ENCODE results near the gene SLC51A.
A peak's percentile ranks its signal among the peaks of the same experiment; 100 is the strongest.
"Not testable (repeated sequence)": the region's sequence is repeated elsewhere in the genome, so short reads cannot be mapped to it uniquely, and the experiment has no call there.

The SLC51A gene

DNA sequence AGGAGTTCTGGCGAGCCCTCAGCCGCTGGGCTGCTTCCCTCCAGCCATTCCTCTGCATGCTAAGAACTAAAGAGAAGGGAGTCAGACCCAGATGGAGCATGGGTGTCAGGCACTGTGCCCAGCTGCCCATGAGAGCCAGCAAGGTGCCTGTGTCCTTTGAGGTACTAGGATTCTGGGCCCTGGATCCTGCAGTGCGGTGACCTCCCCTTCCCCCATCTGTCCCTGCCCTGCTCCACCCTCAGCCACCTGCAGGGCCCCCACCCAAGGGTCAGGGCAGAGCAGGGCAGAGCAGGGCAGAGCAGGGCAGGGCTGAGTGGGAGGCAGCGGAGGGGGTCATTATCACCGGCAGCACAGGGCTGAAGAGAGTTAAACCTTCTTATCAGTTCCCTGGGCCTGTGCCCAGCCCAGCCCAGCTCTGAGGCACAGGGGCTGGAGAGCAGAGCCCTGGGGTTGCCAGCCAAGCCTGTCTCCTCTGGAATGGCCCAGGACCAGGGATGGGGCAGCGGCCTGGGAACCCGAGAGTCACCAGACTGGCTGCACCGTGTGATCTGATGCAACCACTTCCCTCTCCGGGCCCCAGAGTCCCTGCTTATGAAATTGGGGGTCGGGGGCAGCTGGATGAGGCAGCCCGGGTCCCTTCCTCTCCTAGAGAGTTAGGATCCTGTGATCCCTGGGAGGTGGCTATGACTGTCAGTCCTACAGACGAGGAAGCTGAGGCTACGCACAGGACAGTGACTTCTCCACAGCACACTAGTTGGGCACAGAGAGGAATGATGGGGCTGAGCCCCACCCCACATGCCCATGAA is 22.4 kb upstream of the SLC51A start:
- H3K4me2 ChIP-seq (ENCODE audit: low read length), result no peak overlapping the region
- no peak overlapping the region for H3K9ac ChIP-seq (ENCODE audit: low read depth, low read length)
- no peak overlapping the region for H3K4me3 ChIP-seq (ENCODE audit: low read length)
- no peaks in the 10 kb centered on the region for H3K9me3 ChIP-seq (replicated peaks; ENCODE audit: low read length)
- no peaks in the 10 kb centered on the region for H3K4me1 ChIP-seq (ENCODE audit: control insufficient read depth, insufficient read depth, low read length)
- no peaks in the 10 kb centered on the region for H3K36me3 ChIP-seq (ENCODE audit: insufficient read depth, low read length)
- H3K27me3 ChIP-seq (ENCODE audit: control insufficient read depth, insufficient read depth, low read length), result no peaks in the 10 kb centered on the region

- Histone ChIP-seq H3K9ac (ENCODE audit: low read depth, low read length) (no peak overlapping the region), H3K9me3 (replicated peaks; ENCODE audit: low read length) (no peaks in the 10 kb centered on the region), H3K27me3 (ENCODE audit: control insufficient read depth, insufficient read depth, low read length) (no peaks in the 10 kb centered on the region), H3K4me3 (ENCODE audit: low read length) (no peak overlapping the region), H3K4me1 (ENCODE audit: control insufficient read depth, insufficient read depth, low read length) (no peaks in the 10 kb centered on the region), H3K36me3 (ENCODE audit: insufficient read depth, low read length) (no peaks in the 10 kb centered on the region), H3K4me2 (ENCODE audit: low read length) (no peak overlapping the region)
Observed at GRCh38 chr3:196194542-196194915, 21.8 kb upstream of the SLC51A start.

GRCh38 chr3:196195664-196196265 is 20.6 kb upstream of the SLC51A start:
- no peaks in the 10 kb centered on the region for H3K36me3 ChIP-seq (ENCODE audit: insufficient read depth, low read length)
- H3K4me3 ChIP-seq (ENCODE audit: low read length), result no peak overlapping the region
- no peak overlapping the region for H3K9ac ChIP-seq (ENCODE audit: low read depth, low read length)
- H3K27me3 ChIP-seq (ENCODE audit: control insufficient read depth, insufficient read depth, low read length), result no peaks in the 10 kb centered on the region
- no peak overlapping the region for H3K4me2 ChIP-seq (ENCODE audit: low read length)
- H3K9me3 ChIP-seq (replicated peaks; ENCODE audit: low read length), result no peaks in the 10 kb centered on the region
- H3K4me1 ChIP-seq (ENCODE audit: control insufficient read depth, insufficient read depth, low read length), result no peaks in the 10 kb centered on the region

GRCh38 chr3:196197524-196197923 is 18.8 kb upstream of the SLC51A start:
- Histone ChIP-seq H3K4me2 (ENCODE audit: low read length) (no peak overlapping the region), H3K9ac (ENCODE audit: low read depth, low read length) (no peak overlapping the region), H3K9me3 (replicated peaks; ENCODE audit: low read length) (no peaks in the 10 kb centered on the region), H3K27me3 (ENCODE audit: control insufficient read depth, insufficient read depth, low read length) (peaks cover 4% of the 10 kb centered on the region), H3K4me1 (ENCODE audit: control insufficient read depth, insufficient read depth, low read length) (no peaks in the 10 kb centered on the region), H3K4me3 (ENCODE audit: low read length) (no peak overlapping the region), H3K36me3 (ENCODE audit: insufficient read depth, low read length) (no peaks in the 10 kb centered on the region)

- Histone ChIP-seq H3K9me3 (replicated peaks; ENCODE audit: low read length) (no peaks in the 10 kb centered on the region), H3K4me2 (ENCODE audit: low read length) (no peak overlapping the region), H3K9ac (ENCODE audit: low read depth, low read length) (no peak overlapping the region), H3K27me3 (ENCODE audit: control insufficient read depth, insufficient read depth, low read length) (peaks cover 7% of the 10 kb centered on the region), H3K4me3 (ENCODE audit: low read length) (no peak overlapping the region), H3K36me3 (ENCODE audit: insufficient read depth, low read length) (no peaks in the 10 kb centered on the region), H3K4me1 (ENCODE audit: control insufficient read depth, insufficient read depth, low read length) (no peaks in the 10 kb centered on the region)
Observed at GRCh38 chr3:196198081-196198675, 18.2 kb upstream of the SLC51A start.

DNA sequence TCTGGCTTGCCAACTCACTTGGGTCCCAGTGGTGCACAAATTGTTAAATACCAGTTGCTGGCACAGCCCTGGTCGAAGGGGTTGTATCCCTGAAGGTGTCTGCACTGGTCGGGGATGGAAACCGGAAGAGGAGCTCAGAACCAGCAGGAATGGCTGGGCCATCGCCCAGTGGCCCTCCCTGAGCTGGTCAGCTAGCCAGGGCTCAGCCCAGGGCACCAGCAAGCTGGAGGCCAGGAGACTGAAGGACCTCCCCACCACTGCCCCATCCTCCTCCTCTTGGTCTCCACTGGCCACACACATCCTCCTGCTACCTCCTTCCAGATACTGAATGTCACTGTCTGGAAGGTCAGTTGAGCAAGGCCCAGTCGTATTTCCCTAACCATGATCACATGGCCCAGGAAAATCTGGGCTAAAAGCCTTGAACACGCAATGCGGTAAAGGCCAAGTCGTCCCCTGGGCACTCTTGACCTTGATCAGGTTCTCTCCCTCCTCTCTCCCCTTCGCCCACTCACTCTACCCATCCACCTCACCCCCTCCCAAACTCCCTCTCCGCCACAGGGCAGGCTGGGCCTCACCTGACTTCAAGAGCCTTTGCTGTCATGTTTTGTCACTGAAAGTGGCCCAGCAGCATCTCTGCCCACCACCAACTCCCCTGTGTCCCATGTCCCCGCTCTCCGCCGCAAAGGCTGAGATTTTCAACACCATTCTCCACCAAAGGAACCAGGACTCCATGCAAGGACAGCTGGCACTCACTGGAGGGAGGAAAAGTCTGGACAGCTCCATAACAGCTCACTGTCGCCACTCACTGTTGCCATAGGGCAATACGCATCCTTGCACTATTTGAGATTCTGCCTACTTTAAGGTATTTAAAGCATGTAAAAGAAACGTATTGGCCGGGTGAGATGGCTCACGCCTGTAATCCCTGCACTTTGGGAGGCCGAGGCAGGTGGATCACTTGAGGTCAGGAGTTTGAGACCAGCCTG is 17.3 kb upstream of the SLC51A start:
- H3K4me1 ChIP-seq (ENCODE audit: control insufficient read depth, insufficient read depth, low read length), result no peaks in the 10 kb centered on the region
- peaks cover 14% of the 10 kb centered on the region for H3K27me3 ChIP-seq (ENCODE audit: control insufficient read depth, insufficient read depth, low read length)
- H3K4me2 ChIP-seq (ENCODE audit: low read length), result no peak overlapping the region
- no peaks in the 10 kb centered on the region for H3K36me3 ChIP-seq (ENCODE audit: insufficient read depth, low read length)
- no peaks in the 10 kb centered on the region for H3K9me3 ChIP-seq (replicated peaks; ENCODE audit: low read length)
- no peak overlapping the region for H3K4me3 ChIP-seq (ENCODE audit: low read length)
- H3K9ac ChIP-seq (ENCODE audit: low read depth, low read length), result no peak overlapping the region

DNA sequence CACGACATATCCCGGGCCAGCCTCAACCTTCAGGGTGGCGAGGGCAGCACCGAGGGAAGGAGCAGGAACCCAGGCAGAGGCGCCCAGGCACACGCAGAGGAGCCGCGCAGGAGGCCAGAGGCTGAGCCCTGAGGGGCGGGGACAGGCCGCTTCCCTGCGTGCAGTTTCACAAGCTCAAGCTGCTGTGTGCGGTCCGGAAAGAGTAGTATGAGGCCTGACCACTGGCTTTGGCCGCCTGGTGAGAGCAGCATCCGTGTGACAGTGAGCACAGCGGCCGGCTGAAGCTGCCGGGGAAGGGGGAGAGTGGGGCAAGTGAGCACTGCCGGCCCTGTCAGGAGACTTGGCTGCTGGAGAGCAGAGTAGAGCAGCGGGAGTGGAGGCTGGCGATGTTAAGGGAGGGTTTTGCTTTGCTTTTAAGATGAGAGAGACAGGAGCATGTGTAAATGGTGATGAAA is 13.8 kb upstream of the SLC51A start:
- Histone ChIP-seq H3K36me3 (ENCODE audit: insufficient read depth, low read length) (no peaks in the 10 kb centered on the region), H3K4me1 (ENCODE audit: control insufficient read depth, insufficient read depth, low read length) (peaks cover 3% of the 10 kb centered on the region), H3K27me3 (ENCODE audit: control insufficient read depth, insufficient read depth, low read length) (peaks cover 14% of the 10 kb centered on the region), H3K4me2 (ENCODE audit: low read length) (peak overlapping the region; percentile 48), H3K9ac (ENCODE audit: low read depth, low read length) (no peak overlapping the region), H3K9me3 (replicated peaks; ENCODE audit: low read length) (no peaks in the 10 kb centered on the region), H3K4me3 (ENCODE audit: low read length) (no peak overlapping the region)

DNA sequence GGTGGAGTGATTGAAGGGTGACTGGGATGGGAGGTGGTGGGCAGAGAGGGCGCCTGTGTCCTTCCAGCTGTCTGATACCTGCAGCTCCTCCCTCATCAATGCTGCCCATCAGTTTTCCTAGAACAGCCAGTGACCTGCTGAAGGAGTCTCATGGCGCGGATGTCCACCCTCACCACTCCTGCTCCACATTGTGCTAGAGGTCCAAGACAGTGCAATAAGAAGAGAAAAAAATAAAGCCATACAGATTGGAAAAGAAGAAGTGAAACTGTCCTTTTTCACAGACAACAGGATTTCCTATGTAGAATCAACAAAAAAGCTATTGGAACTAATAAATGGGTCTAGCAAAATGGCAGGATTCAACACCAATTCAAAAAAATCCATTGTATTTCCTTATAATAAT is 12.5 kb upstream of the SLC51A start:
- peaks cover 3% of the 10 kb centered on the region for H3K4me1 ChIP-seq (ENCODE audit: control insufficient read depth, insufficient read depth, low read length)
- no peak overlapping the region for H3K9ac ChIP-seq (ENCODE audit: low read depth, low read length)
- no peaks in the 10 kb centered on the region for H3K36me3 ChIP-seq (ENCODE audit: insufficient read depth, low read length)
- no peaks in the 10 kb centered on the region for H3K9me3 ChIP-seq (replicated peaks; ENCODE audit: low read length)
- H3K4me3 ChIP-seq (ENCODE audit: low read length), result no peak overlapping the region
- H3K27me3 ChIP-seq (ENCODE audit: control insufficient read depth, insufficient read depth, low read length), result peaks cover 17% of the 10 kb centered on the region
- H3K4me2 ChIP-seq (ENCODE audit: low read length), result no peak overlapping the region

- H3K27me3 ChIP-seq (ENCODE audit: control insufficient read depth, insufficient read depth, low read length), result peaks cover 23% of the 10 kb centered on the region
- not testable (repeated sequence) for H3K9ac ChIP-seq (ENCODE audit: low read depth, low read length); H3K4me2 ChIP-seq (ENCODE audit: low read length); H3K9me3 ChIP-seq (replicated peaks; ENCODE audit: low read length); H3K36me3 ChIP-seq (ENCODE audit: insufficient read depth, low read length); H3K4me1 ChIP-seq (ENCODE audit: control insufficient read depth, insufficient read depth, low read length); H3K4me3 ChIP-seq (ENCODE audit: low read length)
Observed at GRCh38 chr3:196205442-196206205, 10.7 kb upstream of the SLC51A start.

DNA sequence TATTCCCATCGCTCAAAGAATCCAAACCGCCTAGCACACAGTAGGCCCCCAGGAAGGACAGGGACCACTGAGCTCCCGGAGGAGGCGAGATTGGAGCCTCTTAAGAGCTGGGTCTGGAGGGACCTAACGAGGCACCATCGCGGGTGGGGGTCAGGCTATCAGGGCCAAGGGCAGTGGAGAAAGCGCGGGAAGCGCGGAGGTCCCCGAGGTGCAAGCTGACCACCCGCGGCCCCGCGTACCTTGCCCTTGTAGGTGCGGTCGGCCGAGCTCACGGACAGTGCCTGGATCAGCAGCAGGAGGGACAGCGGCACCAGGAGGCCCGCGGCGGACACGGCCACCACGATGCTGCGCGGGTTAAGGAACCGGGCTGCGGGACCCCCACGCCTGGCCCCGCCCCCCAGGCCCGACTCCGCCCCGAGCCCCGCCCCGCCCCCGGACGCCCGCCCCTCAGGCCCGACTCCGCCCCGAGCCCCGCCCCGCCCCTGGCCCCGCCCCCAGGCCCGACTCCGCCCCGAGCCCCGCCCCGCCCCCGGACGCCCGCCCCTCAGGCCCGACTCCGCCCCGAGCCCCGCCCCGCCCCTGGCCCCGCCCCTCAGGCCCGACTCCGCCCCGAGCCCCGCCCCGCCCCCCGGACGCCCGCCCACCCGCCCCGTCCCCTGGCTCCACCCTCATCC is 9.0 kb upstream of the SLC51A start:
- Histone ChIP-seq H3K4me1 (ENCODE audit: control insufficient read depth, insufficient read depth, low read length) (peaks cover 3% of the 10 kb centered on the region), H3K9ac (ENCODE audit: low read depth, low read length) (no peak overlapping the region)

More for the DNA sequence above, 9.0 kb upstream of the SLC51A start:
- Histone ChIP-seq H3K36me3 (ENCODE audit: insufficient read depth, low read length) (no peaks in the 10 kb centered on the region), H3K4me3 (ENCODE audit: low read length) (peak overlapping the region; percentile 48), H3K9me3 (replicated peaks; ENCODE audit: low read length) (no peaks in the 10 kb centered on the region), H3K27me3 (ENCODE audit: control insufficient read depth, insufficient read depth, low read length) (peaks cover 29% of the 10 kb centered on the region), H3K4me2 (ENCODE audit: low read length) (peak overlapping the region; percentile 68)

Data from skeletal muscle satellite cell (primary cell).